ENCODE measurements around the gene GTF2H2C. TPM values are rescaled to one million over a fixed set of nuclear protein-coding genes. Genes with fewer than 3 reads are reported as not detected.

GTF2H2C gene
- total RNA-seq, result 32.5 and 50.6 TPM in 2 replicates

DNA sequence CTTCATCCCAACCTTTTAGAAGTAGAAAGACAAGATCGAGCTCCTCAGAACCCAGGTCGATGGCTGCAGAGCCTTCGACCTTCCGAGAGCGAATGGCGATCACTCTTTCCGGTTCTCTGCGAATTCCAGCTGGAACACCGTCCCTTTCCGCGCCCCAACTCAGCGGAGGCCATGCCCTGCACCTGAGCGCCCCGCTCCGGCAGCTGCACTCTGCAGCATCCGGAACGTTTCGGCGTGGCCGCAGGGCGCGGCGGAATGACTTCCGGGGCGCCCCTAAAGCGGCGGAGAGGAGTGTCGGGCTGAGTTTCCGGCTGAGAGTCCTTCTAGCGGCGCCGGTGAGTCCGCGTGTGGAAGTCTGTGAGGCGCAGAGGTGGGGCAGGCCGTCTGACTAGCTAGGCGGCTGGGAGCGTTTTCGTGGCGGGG is at the start of gene GTF2H2C:
Gene GTF2H2C (plus strand): TSS at position 284 of the 423 bp plus-strand sequence. CDS start 4,942 bp downstream, outside the sequence.

Other genes starting within 250 kb of the GTF2H2C start
- 3.9 and 5.8 TPM in 2 replicates for gene CCDC125, start 227.4 kb upstream of the GTF2H2C start, total RNA-seq
- 31.6 and 33.1 TPM in 2 replicates for gene AK6, start 190.7 kb upstream of the GTF2H2C start, total RNA-seq
- gene TAF9, start 190.7 kb upstream of the GTF2H2C start, total RNA-seq, result 80.9 and 127 TPM in 2 replicates
- 13.0 and 17.6 TPM in 2 replicates for gene RAD17, start 190.4 kb upstream of the GTF2H2C start, total RNA-seq
- 2.9 and 4.0 TPM in 2 replicates for gene MARVELD2, start 145.1 kb upstream of the GTF2H2C start, total RNA-seq
- gene OCLN, start 67.4 kb upstream of the GTF2H2C start, total RNA-seq, result 12.3 and 29.0 TPM in 2 replicates